HEK293 (cell line): ENCODE measurements around the gene IPO5.

ENCODE experiments used
- CTCF ChIA-PET: fragments of 350-600 bp; formaldehyde crosslinking; extraction: SDS; loops from one replicate; lab custom pipeline; 2021; ENCODE audit warnings: antibody characterized with exemption; lab: Yijun Ruan, JAX
- POLR2A ChIA-PET: fragments of 300-600 bp; formaldehyde crosslinking; extraction: SDS; loops from one replicate; lab custom pipeline; 2020; ENCODE audit warnings: antibody characterized with exemption, inconsistent platforms; lab: Yijun Ruan, JAX
- H3K27ac ChIP-seq: fragments of 200-500 bp; sonication (Bioruptor generic); 2 replicates; pipeline ENCODE4 v1.5.1; 2014; ENCODE audit warnings: low read depth, low read length, control low read depth, inconsistent platforms; ENCODE audit errors: extremely low read depth
- H3K36me3 ChIP-seq, 2 experiments: fragments of 200-500 bp in 1 of 2; sonication (Bioruptor generic) in 1 of 2; 1 replicate in 1 of 2; 2 replicates in 1 of 2; pipeline ENCODE4 v1.5.1; 2014 to 2017; ENCODE audit warnings: inconsistent platforms in 2 of 2, low read length in 2 of 2; ENCODE audit not compliant: control insufficient read depth in 2 of 2, insufficient read depth in 1 of 2
- H3K4me1 ChIP-seq: fragments of 200-500 bp; sonication (Bioruptor generic); 2 replicates; pipeline ENCODE4 v1.5.1; 2014; ENCODE audit warnings: mild to moderate bottlenecking, low read length, inconsistent platforms; ENCODE audit not compliant: control insufficient read depth, insufficient read depth
- H3K4me3 ChIP-seq: 2 replicates; pipeline ENCODE4 v1.5.1; 2011; ENCODE audit warnings: low read depth, mild to moderate bottlenecking, control low read depth, low read length, moderate library complexity
- H3K9me3 ChIP-seq: fragments of 200-500 bp; sonication (Bioruptor generic); 2 replicates; pipeline ENCODE4 v1.5.1; 2014; ENCODE audit warnings: low read depth, low read length, inconsistent platforms; ENCODE audit not compliant: control insufficient read depth, insufficient read depth
- ZBTB10 ChIP-seq: fragments of 450-650 bp; formaldehyde crosslinking; IDR thresholded peaks from 2 replicates; pipeline ENCODE4 v1.5.1; 2016; ENCODE audit warnings: missing biosample characterization, missing genetic modification characterization
- ZNF112 ChIP-seq: fragments of 450-650 bp; formaldehyde crosslinking; IDR thresholded peaks from 2 replicates; pipeline ENCODE4 v1.5.0; 2017; ENCODE audit warnings: missing biosample characterization, missing genetic modification characterization
- ZNF132 ChIP-seq: fragments of 450-650 bp; formaldehyde crosslinking; IDR thresholded peaks from 2 replicates; pipeline ENCODE4 v1.5.1; 2017; ENCODE audit warnings: missing biosample characterization, missing genetic modification characterization, borderline replicate concordance
- ZNF140 ChIP-seq: fragments of 450-650 bp; formaldehyde crosslinking; IDR thresholded peaks from 2 replicates; pipeline ENCODE4 v1.5.1; 2016; ENCODE audit warnings: missing biosample characterization, missing genetic modification characterization
- ZNF16 ChIP-seq: fragments of 450-650 bp; formaldehyde crosslinking; IDR thresholded peaks from 2 replicates; pipeline ENCODE4 v1.5.1; 2016; ENCODE audit warnings: low read depth, missing biosample characterization, missing genetic modification characterization
- ZNF23 ChIP-seq: fragments of 450-650 bp; formaldehyde crosslinking; IDR thresholded peaks from 2 replicates; pipeline ENCODE4 v1.5.1; 2016; ENCODE audit warnings: missing biosample characterization, missing genetic modification characterization, borderline replicate concordance
- ZNF423 ChIP-seq: fragments of 450-650 bp; formaldehyde crosslinking; IDR thresholded peaks from 2 replicates; pipeline ENCODE4 v1.5.1; 2016; ENCODE audit warnings: missing biosample characterization, missing genetic modification characterization
- ZNF473 ChIP-seq: fragments of 450-650 bp; formaldehyde crosslinking; IDR thresholded peaks from 2 replicates; pipeline ENCODE4 v1.5.1; 2017; ENCODE audit warnings: missing biosample characterization, missing genetic modification characterization
- ZNF518A ChIP-seq: fragments of 450-650 bp; formaldehyde crosslinking; conservative IDR thresholded peaks from 2 replicates; pipeline ENCODE4 v1.5.1; 2016; ENCODE audit warnings: low read depth, missing biosample characterization, missing genetic modification characterization
- ZNF521 ChIP-seq: fragments of 450-650 bp; formaldehyde crosslinking; IDR thresholded peaks from 2 replicates; pipeline ENCODE4 v1.5.1; 2017; ENCODE audit warnings: missing biosample characterization, mild to moderate bottlenecking, missing genetic modification characterization
- ZNF529 ChIP-seq: fragments of 450-650 bp; formaldehyde crosslinking; IDR thresholded peaks from 2 replicates; pipeline ENCODE4 v1.5.1; 2017; ENCODE audit warnings: missing genetic modification characterization, missing biosample characterization; ENCODE audit not compliant: insufficient replicate concordance
- ZNF645 ChIP-seq: fragments of 450-650 bp; formaldehyde crosslinking; IDR thresholded peaks from 2 replicates; pipeline ENCODE4; 2016; ENCODE audit warnings: missing biosample characterization, missing genetic modification characterization
- ZNF747 ChIP-seq: fragments of 450-650 bp; formaldehyde crosslinking; IDR thresholded peaks from 2 replicates; pipeline ENCODE4 v1.5.1; 2016; ENCODE audit warnings: missing biosample characterization, missing genetic modification characterization
- ZSCAN18 ChIP-seq: fragments of 450-650 bp; formaldehyde crosslinking; IDR thresholded peaks from 2 replicates; pipeline ENCODE4 v1.5.1; 2016; ENCODE audit warnings: missing biosample characterization, missing genetic modification characterization
- ZXDB ChIP-seq: fragments of 450-650 bp; formaldehyde crosslinking; IDR thresholded peaks from 2 replicates; pipeline ENCODE4 v1.5.1; 2016; ENCODE audit warnings: missing biosample characterization, missing genetic modification characterization

The IPO5 gene

GRCh38 chr13:97945342-97945741 is 8.1 kb upstream of the IPO5 start:
- Histone ChIP-seq H3K4me1 (no peaks in the 10 kb centered on the region; the same call in none of the 2 replicates), H3K27ac (no peak overlapping the region), H3K36me3 (no peaks in the 10 kb centered on the region), H3K9me3 (no peaks in the 10 kb centered on the region), H3K4me3 (no peak overlapping the region)
- no peak for TF ChIP-seq ZNF473 (tag by site-specific recombination)
- POLR2A ChIA-PET = no interaction called here
- CTCF ChIA-PET = no interaction called here

- TF ChIP-seq ZNF747 (tag by site-specific recombination) (no peak), ZNF140 (tag by site-specific recombination) (peak; percentile 98)
- CTCF ChIA-PET = no interaction called here
- Histone ChIP-seq H3K27ac (no peak overlapping the region), H3K36me3 (no peaks in the 10 kb centered on the region), H3K9me3 (no peaks in the 10 kb centered on the region), H3K4me3 (no peak overlapping the region), H3K4me1 (no peaks in the 10 kb centered on the region; the same call in none of the 2 replicates)
- POLR2A ChIA-PET = no interaction called here
Measured at GRCh38 chr13:97945792-97946419, 7.6 kb upstream of the IPO5 start.

- ChIA-PET POLR2A (no interaction called here), CTCF (no interaction called here)
- H3K27ac ChIP-seq = no peak overlapping the region
- no peaks in the 10 kb centered on the region for H3K36me3 ChIP-seq
- H3K4me3 ChIP-seq = no peak overlapping the region
- TF ChIP-seq ZBTB10 (tag by site-specific recombination) (no peak), ZSCAN18 (tag by site-specific recombination) (no peak), ZNF23 (tag by site-specific recombination) (no peak), ZNF16 (tag by site-specific recombination) (no peak), ZNF423 (tag by site-specific recombination) (no peak), ZXDB (no peak)
- no peaks in the 10 kb centered on the region for H3K9me3 ChIP-seq
- H3K4me1 ChIP-seq = no peaks in the 10 kb centered on the region; the same call in none of the 2 replicates
Measured at GRCh38 chr13:97946951-97947588, 6.4 kb upstream of the IPO5 start.

- H3K4me3 ChIP-seq = no peak overlapping the region
- ChIA-PET POLR2A (no interaction called here), CTCF (no interaction called here)
- H3K27ac ChIP-seq = no peak overlapping the region
- H3K36me3 ChIP-seq = no peaks in the 10 kb centered on the region
- no peaks in the 10 kb centered on the region for H3K9me3 ChIP-seq
- H3K4me1 ChIP-seq = no peaks in the 10 kb centered on the region; the same call in none of the 2 replicates
- TF ChIP-seq ZNF518A (no peak), ZNF132 (tag by site-specific recombination) (no peak), ZNF112 (tag by site-specific recombination) (no peak), ZNF645 (tag by site-specific recombination) (no peak), ZNF521 (tag by site-specific recombination) (no peak), ZNF529 (tag by site-specific recombination) (no peak)
Measured at GRCh38 chr13:97948041-97948440, 5.4 kb upstream of the IPO5 start.
